ENCODE measurements around the gene CBX2.
"Not testable (repeated sequence)": the region's sequence is repeated elsewhere in the genome, so short reads cannot be mapped to it uniquely, and the experiment has no call there.

The CBX2 gene

DNA sequence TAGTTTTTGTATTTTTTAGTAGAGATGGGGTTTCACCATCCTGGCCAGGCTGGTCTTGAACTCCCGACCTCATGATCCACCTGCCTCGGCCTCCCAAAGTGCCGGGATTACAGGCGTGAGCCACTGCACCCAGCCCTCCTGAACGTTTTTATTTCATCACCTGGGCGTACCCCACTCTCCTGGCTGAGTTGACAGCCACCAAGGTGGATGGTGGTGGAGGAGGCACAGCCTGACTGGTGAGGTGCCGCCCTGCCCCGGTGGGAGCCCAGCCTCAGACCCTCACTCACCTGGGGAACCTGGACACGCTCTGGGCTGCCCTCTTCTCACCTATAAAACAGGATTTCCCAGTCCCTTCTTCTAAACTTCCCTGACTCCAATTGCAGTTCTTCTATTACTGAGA lies 5.2 kb upstream of the CBX2 start:
- not testable (repeated sequence) for DNase-seq

GRCh38 chr17:79774561-79774975 lies 3.4 kb upstream of the CBX2 start:
- no peak for DNase-seq

GRCh38 chr17:79775632-79776031 lies 2.3 kb upstream of the CBX2 start:
- DNase-seq = no peak

DNA sequence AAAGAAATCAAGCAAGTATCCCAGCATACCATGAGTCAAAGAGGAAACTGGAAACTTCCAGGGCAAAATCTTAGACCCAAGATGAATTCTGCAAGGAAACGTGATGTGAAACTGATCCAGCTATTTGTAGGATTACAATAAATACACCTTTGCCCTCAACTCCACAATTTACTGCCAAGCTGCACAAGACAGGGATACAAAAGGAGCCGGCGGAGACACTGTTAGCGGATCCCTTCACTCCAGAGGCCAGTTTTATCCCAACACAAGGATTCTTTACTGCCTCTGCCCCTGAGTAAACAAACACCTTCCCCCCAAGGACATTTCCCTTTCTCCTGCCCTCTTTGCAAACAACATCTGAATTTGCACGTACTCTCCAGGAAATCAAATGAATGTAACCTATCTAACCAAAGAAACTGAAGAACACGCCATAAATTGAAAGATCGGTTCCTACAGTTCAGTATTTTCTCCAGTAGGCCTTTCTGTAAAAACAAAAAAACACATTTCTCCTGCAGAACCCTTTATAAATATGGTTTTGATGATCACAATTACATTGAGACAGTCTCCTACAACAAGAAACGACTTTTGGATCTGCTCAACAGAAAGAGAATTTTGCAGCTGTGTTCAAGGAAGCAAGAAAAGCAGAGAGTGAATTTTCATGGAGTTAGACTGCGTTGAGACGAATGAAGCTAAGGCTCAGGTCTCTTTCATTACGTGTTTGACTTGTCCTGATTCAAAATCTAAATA lies 1.4 kb upstream of the CBX2 start:
- DNase-seq = no peak

GRCh38 chr17:79777120-79777893 lies 641 bp upstream of the CBX2 start:
- DNase-seq = no peak

- no peak for DNase-seq
Observed at GRCh38 chr17:79778504-79779083, 646 bp downstream of the CBX2 start.

GRCh38 chr17:79779084-79779529 lies 1.2 kb downstream of the CBX2 start:
- DNase-seq = no peak

DNA sequence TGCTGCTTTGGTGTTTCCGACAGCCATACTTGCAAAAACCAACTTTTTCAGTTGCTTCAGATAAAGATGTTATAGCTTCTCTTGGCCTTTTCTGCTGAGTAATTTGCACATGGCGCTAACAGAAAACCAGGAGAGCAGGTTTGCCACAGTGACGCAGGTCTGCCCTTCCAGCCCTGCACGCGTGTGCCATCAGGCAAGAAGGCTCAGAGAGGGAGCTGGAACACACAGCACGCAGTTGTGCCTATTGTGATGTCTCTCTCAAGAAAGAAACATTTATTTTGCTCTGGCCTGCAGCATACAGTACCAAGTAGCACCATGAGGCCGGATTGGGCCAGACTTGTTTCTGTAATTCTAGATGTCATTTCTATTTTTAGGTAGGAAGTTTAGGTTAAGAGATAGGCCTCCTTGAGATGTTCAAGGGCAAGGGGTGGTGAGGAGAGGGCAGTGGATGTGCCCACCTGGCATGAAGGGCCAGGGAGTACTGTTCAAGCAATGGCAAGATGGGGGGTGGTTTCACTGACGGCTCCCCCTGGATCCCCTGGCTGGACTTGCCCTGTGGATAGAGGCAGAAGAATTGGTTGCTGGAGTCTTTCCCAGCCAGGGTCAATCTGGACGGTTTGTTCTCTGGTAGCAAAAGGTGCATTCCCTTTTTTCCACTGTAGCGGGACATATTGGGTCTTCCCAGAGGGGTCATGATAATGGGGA lies 1.9 kb downstream of the CBX2 start:
- no peak for DNase-seq

- DNase-seq = no peak
Observed at GRCh38 chr17:79781012-79781650, 3.2 kb downstream of the CBX2 start.

DNA sequence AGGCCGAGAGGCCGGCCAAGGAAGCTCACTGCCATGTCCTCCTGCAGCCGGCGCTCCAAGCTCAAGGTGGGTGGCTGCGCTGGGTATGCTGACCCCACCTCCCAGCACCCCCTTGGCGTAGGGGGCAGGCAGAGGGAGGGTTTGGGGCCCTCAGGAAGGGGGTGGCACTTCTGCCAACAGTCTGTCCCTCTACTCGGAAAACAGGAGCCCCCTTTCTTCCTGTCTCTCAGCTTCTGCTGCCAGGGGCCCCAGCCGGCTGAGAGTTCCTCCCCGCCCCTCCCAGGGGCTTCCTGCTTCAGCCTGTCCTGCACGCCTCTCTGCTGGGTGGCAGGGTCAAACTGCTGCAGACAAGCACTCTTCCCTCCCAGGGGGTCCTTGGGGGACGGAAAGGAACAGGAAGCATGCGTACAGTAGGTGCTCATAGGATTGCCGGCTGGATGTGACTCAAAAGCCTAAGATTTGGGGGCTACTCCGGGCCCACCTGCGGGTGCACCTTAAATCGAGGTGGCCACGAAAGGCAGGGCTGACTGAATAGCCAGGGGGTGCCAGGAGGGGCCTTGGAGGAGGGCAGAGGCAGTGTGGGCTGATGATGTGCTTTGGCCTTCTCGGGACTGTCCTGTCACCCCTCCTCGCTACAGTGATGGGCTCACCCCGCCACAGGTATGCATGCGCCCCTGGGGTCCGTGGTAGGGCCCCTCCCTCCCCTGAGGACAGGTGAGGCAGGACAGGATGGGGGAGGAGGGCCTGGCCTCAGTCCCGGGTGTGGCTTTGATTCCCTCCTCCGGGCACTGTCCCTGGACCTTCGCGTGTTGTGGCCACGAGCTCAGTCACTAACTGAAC lies 4.0 kb downstream of the CBX2 start:
- no peak for DNase-seq

GRCh38 chr17:79783891-79784290 lies 5.9 kb downstream of the CBX2 start:
- no peak for DNase-seq

- no peak for DNase-seq
Observed at GRCh38 chr17:79784353-79785016, 6.5 kb downstream of the CBX2 start.

- no peak for DNase-seq
Observed at GRCh38 chr17:79785017-79785899, 7.3 kb downstream of the CBX2 start.

- DNase-seq = no peak
Observed at GRCh38 chr17:79785900-79786810, 8.2 kb downstream of the CBX2 start.

- no peak for DNase-seq
Observed at GRCh38 chr17:79786930-79787643, 9.1 kb downstream of the CBX2 start.

DNA sequence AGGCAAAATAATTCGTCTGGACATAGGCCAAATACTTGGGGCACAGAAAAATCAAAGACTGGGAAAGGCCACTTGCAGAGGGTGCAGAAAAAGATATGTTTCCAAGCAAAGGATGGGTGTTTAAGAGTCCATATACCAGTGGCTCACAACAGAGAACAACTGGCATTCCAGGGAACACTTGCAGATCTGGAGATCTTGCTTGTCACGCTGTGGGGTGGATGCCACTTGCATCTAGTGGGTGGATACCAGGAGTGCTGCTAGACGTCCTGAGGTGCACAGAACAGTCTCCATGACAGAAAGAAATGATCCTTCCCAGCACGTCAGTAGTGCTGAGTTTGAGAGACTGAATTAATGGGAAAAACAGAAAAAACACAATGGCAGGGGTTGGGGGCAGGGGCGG lies 10.5 kb downstream of the CBX2 start:
- DNase-seq = no peak

GRCh38 chr17:79788989-79789942 lies 11.3 kb downstream of the CBX2 start:
- no peak for DNase-seq

All from NCI-H1417 treated with DMSO at 0.1 percent for 48 hours (cell line).